Smooth muscle cell (in vitro differentiated cells): Measurements from ENCODE around the gene C1GALT1. TPM values are rescaled to one million over a fixed set of nuclear protein-coding genes. Genes with fewer than 3 reads are reported as not detected.

ENCODE experiments used
- DNase-seq: peaks from one replicate; lab custom pipeline; 2025; ENCODE audit not compliant: unreplicated experiment; lab: John Stamatoyannopoulos, UW
- H2AFZ ChIP-seq: fragments of 200-600 bp; sonication (generic); 2 replicates; pipeline ENCODE4 v1.6.0; 2016; ENCODE audit warnings: antibody characterized with exemption, low read depth, mild to moderate bottlenecking
- H3F3A ChIP-seq: fragments of 200-600 bp; sonication (generic); 2 replicates; pipeline ENCODE4 v1.6.0; 2017; ENCODE audit warnings: antibody characterized with exemption, low read depth
- H3K27ac ChIP-seq: fragments of 200-600 bp; sonication (generic); 2 replicates; pipeline ENCODE4 v1.5.1; 2016; ENCODE audit warnings: low read depth, mild to moderate bottlenecking
- H3K27me3 ChIP-seq: fragments of 200-600 bp; sonication (generic); 2 replicates; pipeline ENCODE4 v1.6.1; 2016; ENCODE audit warnings: low read depth, mild to moderate bottlenecking
- H3K36me3 ChIP-seq: fragments of 200-600 bp; sonication (generic); 2 replicates; pipeline ENCODE4 v1.5.1; 2016; ENCODE audit warnings: low read depth
- H3K4me1 ChIP-seq: fragments of 200-600 bp; sonication (generic); 2 replicates; pipeline ENCODE4 v1.5.1; 2016; ENCODE audit warnings: low read depth
- H3K4me2 ChIP-seq: fragments of 200-600 bp; sonication (generic); 2 replicates; pipeline ENCODE4 v1.6.0; 2016; ENCODE audit warnings: mild to moderate bottlenecking
- H3K4me3 ChIP-seq: fragments of 200-600 bp; sonication (generic); 2 replicates; pipeline ENCODE4 v1.5.1; 2016; ENCODE audit warnings: mild to moderate bottlenecking
- H3K79me2 ChIP-seq: fragments of 200-600 bp; sonication (generic); 2 replicates; pipeline ENCODE4 v1.6.0; 2016; ENCODE audit warnings: low read depth, mild to moderate bottlenecking
- H3K9ac ChIP-seq: fragments of 200-600 bp; sonication (generic); 2 replicates; pipeline ENCODE4 v1.6.0; 2016; ENCODE audit warnings: low read depth
- H3K9me3 ChIP-seq: fragments of 200-600 bp; sonication (generic); replicated peaks from 2 replicates; pipeline ENCODE4 v1.5.1; 2016; ENCODE audit warnings: low read depth
- H4K20me1 ChIP-seq: fragments of 200-600 bp; sonication (generic); 2 replicates; pipeline ENCODE4 v1.6.0; 2016; ENCODE audit warnings: low read depth
- CTCF ChIP-seq: fragments of 200-600 bp; sonication (generic); IDR thresholded peaks from 2 replicates; pipeline ENCODE4 v1.5.1; 2017; ENCODE audit warnings: borderline replicate concordance, mild to moderate bottlenecking, antibody characterized with exemption; ENCODE audit not compliant: insufficient read depth, poor library complexity, severe bottlenecking
- whole genome bisulfite sequencing: methylation state at CpG from one replicate; pipeline ENCODE4 v1.1.7; 2016; ENCODE audit warnings: low lambda C conversion rate; 5-methylcytosine and 5-hydroxymethylcytosine counted together
- polyA plus RNA-seq: library from polyadenylated mRNA; unstranded; fragments of >200 nt; fragmentation: Nextera tagmentation; extraction: Ambion mirVana; gene quantifications from 2 replicates; pipeline ENCODE4 v1.2.1, GENCODE V29; 2016
- total RNA-seq: library from RNA; depleted of rRNA; stranded (reverse); fragments of >200 nt; gene quantifications from 2 replicates; pipeline ENCODE4 v1.2.3, GENCODE V29; 2014

C1GALT1 gene
- total and polyA plus RNA-seq, 2 experiments from 2014 or later, result 20.6 to 89.9 TPM

GRCh38 chr7:7176406-7177043 lies 5.8 kb upstream of the C1GALT1 start:
- no peak for DNase-seq
- H2AFZ ChIP-seq, result peak overlapping the region; percentile 15
- 18% methylated on average over 4 of the region's 4 CpGs for WGBS

GRCh38 chr7:7177044-7177517 lies 5.3 kb upstream of the C1GALT1 start:
- Histone ChIP-seq H3K9me3 (no peaks in the 10 kb centered on the region), H3K4me2 (peak overlapping the region; percentile 72), H3K4me3 (no peak overlapping the region), H4K20me1 (no peaks in the 10 kb centered on the region), H3K36me3 (no peaks in the 10 kb centered on the region), H3K27ac (peak overlapping the region; percentile 94), H3F3A (no peaks in the 10 kb centered on the region), H3K4me1 (peaks cover 15% of the 10 kb centered on the region), H3K9ac (peak overlapping the region; percentile 81), H3K79me2 (no peaks in the 10 kb centered on the region), H3K27me3 (no peaks in the 10 kb centered on the region), H2AFZ (peak overlapping the region; percentile 15)
- TF ChIP-seq CTCF, result no peak
- 77% methylated on average over 1 of the region's 1 CpG for WGBS
- no peak for DNase-seq

More at GRCh38 chr7:7176406-7177043, 5.8 kb upstream of the C1GALT1 start:
- peak overlapping the region; percentile 81 for H3K9ac ChIP-seq
- H3K27me3 ChIP-seq, result no peaks in the 10 kb centered on the region
- peaks cover 15% of the 10 kb centered on the region for H3K4me1 ChIP-seq
- no peaks in the 10 kb centered on the region for H3F3A ChIP-seq
- H3K9me3 ChIP-seq, result no peaks in the 10 kb centered on the region
- H4K20me1 ChIP-seq, result no peaks in the 10 kb centered on the region
- H3K36me3 ChIP-seq, result no peaks in the 10 kb centered on the region
- H3K27ac ChIP-seq, result peak overlapping the region; percentile 94
- peak overlapping the region; percentile 72 for H3K4me2 ChIP-seq
- H3K4me3 ChIP-seq, result no peak overlapping the region
- H3K79me2 ChIP-seq, result no peaks in the 10 kb centered on the region
- TF ChIP-seq CTCF, result no peak

GRCh38 chr7:7178081-7178480 lies 4.3 kb upstream of the C1GALT1 start:
- Histone ChIP-seq H2AFZ (no peak overlapping the region), H3K79me2 (no peaks in the 10 kb centered on the region), H3K9ac (peak overlapping the region; percentile 31), H3F3A (no peaks in the 10 kb centered on the region), H3K27ac (peak overlapping the region; percentile 94), H4K20me1 (no peaks in the 10 kb centered on the region), H3K4me3 (no peak overlapping the region), H3K36me3 (no peaks in the 10 kb centered on the region), H3K9me3 (no peaks in the 10 kb centered on the region), H3K27me3 (no peaks in the 10 kb centered on the region), H3K4me2 (peak overlapping the region; percentile 39), H3K4me1 (peaks cover 15% of the 10 kb centered on the region)
- WGBS, result 68% methylated on average over 2 of the region's 2 CpGs
- TF ChIP-seq CTCF, result no peak
- DNase-seq, result no peak

- no peak for TF ChIP-seq CTCF
- no peaks in the 10 kb centered on the region for H3F3A ChIP-seq
- H3K27me3 ChIP-seq, result no peaks in the 10 kb centered on the region
- no peak overlapping the region for H3K4me3 ChIP-seq
- no peaks in the 10 kb centered on the region for H3K36me3 ChIP-seq
- peaks cover 17% of the 10 kb centered on the region for H3K4me1 ChIP-seq
- no peaks in the 10 kb centered on the region for H4K20me1 ChIP-seq
- H3K4me2 ChIP-seq, result no peak overlapping the region
- peak overlapping the region; percentile 94 for H3K27ac ChIP-seq
- no peaks in the 10 kb centered on the region for H3K9me3 ChIP-seq
- DNase-seq, result no peak
- peaks cover 4% of the 10 kb centered on the region for H3K79me2 ChIP-seq
- no peak overlapping the region for H2AFZ ChIP-seq
- no peak overlapping the region for H3K9ac ChIP-seq
- 79% methylated on average over 1 of the region's 1 CpG for WGBS
Observed at GRCh38 chr7:7178906-7179305, 3.4 kb upstream of the C1GALT1 start.
